ENCODE measurements around the gene ULK2.

- TF ChIP-seq REST (tag by site-specific recombination; IDR thresholded peaks at IDR 0.05) (no peak), CTCF (tag by site-specific recombination; IDR thresholded peaks at IDR 0.05) (no peak), ZNF416 (tag by site-specific recombination; IDR thresholded peaks at IDR 0.05) (no peak), ZNF660 (tag by site-specific recombination; IDR thresholded peaks at IDR 0.05) (no peak), ZNF621 (tag by site-specific recombination; IDR thresholded peaks at IDR 0.05) (no peak), ZNF146 (tag by site-specific recombination; IDR thresholded peaks at IDR 0.05) (no peak), ZNF274 (IDR thresholded peaks at IDR 0.05; ENCODE audit: low read length) (no peak), ZNF274 (tag by site-specific recombination; IDR thresholded peaks at IDR 0.05; ENCODE audit: borderline replicate concordance) (no peak), ZNF501 (tag by site-specific recombination; IDR thresholded peaks at IDR 0.05) (no peak), ZNF624 (tag by site-specific recombination; IDR thresholded peaks at IDR 0.05) (no peak), TRIM28 (IDR thresholded peaks at IDR 0.05; ENCODE audit: borderline replicate concordance, low read length) (no peak), ZNF362 (tag by site-specific recombination; IDR thresholded peaks at IDR 0.05) (no peak)
Measured at GRCh38 chr17:19770985-19771735, 96.6 kb downstream of the ULK2 start.
